Fibroblast of lung (primary cell): ENCODE data around the gene FHAD1. TPM values are rescaled to one million over a fixed set of nuclear protein-coding genes. Genes with fewer than 3 reads are reported as not detected.

ENCODE experiments used
- DNase-seq, 2 donors: peaks; one replicate each; pipeline versions ENCODE4 v3.0.0 to v3.0.0-alpha.2; 2010; ENCODE audit warnings: low read depth in 2 of 2
- H2AFZ ChIP-seq: 2 replicates; pipeline ENCODE4 v1.5.1; 2012; ENCODE audit warnings: low read length, control low read depth, inconsistent platforms
- H3K27ac ChIP-seq: 2 replicates; pipeline ENCODE4 v1.5.1; 2011; ENCODE audit warnings: low read length, control low read depth; ENCODE audit not compliant: insufficient read depth
- H3K27me3 ChIP-seq: 2 replicates; pipeline ENCODE4 v1.5.1; 2011; ENCODE audit warnings: mild to moderate bottlenecking, low read length; ENCODE audit not compliant: control insufficient read depth, insufficient read depth
- H3K36me3 ChIP-seq: 2 replicates; pipeline ENCODE4 v1.5.1; 2011; ENCODE audit warnings: low read length; ENCODE audit not compliant: control insufficient read depth, insufficient read depth
- H3K4me1 ChIP-seq: 2 replicates; pipeline ENCODE4 v1.5.1; 2011; ENCODE audit warnings: low read length; ENCODE audit not compliant: control insufficient read depth, insufficient read depth; ENCODE audit errors: extremely low read depth
- H3K4me2 ChIP-seq: 2 replicates; pipeline ENCODE4 v1.5.1; 2011; ENCODE audit warnings: low read length, control low read depth; ENCODE audit not compliant: insufficient read depth; ENCODE audit errors: extremely low read depth
- H3K4me3 ChIP-seq, 4 experiments: fragments of 200-600 bp in 1 of 4; sonication (generic) in 1 of 4; replicated peaks in 1 of 4; 2 replicates each; pipeline ENCODE4 v1.5.1; 2011 to 2016; ENCODE audit warnings: low read length in 4 of 4, low read depth in 3 of 4, mild to moderate bottlenecking in 3 of 4, control low read depth in 2 of 4, inconsistent platforms in 1 of 4, mixed read lengths in 1 of 4; ENCODE audit not compliant: insufficient read depth in 1 of 4; ENCODE audit errors: control extremely low read depth in 1 of 4
- H3K79me2 ChIP-seq: 2 replicates; pipeline ENCODE4 v1.5.1; 2012; ENCODE audit warnings: mild to moderate bottlenecking, low read length, inconsistent platforms; ENCODE audit not compliant: control insufficient read depth, insufficient read depth
- H3K9ac ChIP-seq: 2 replicates; pipeline ENCODE4 v1.5.1; 2011; ENCODE audit warnings: mild to moderate bottlenecking, low read length, control low read depth; ENCODE audit not compliant: insufficient read depth
- H3K9me3 ChIP-seq: 2 replicates; pipeline ENCODE4 v1.5.1; 2012; ENCODE audit warnings: low read depth, low read length; ENCODE audit not compliant: control insufficient read depth, insufficient read depth
- H4K20me1 ChIP-seq: 2 replicates; pipeline ENCODE4 v1.5.1; 2011; ENCODE audit warnings: low read length; ENCODE audit not compliant: control insufficient read depth, insufficient read depth; ENCODE audit errors: extremely low read depth
- EZH2 ChIP-seq: IDR thresholded peaks from 2 replicates; pipeline ENCODE4 v1.5.1; 2012; ENCODE audit warnings: low read length, control low read depth, mild to moderate bottlenecking; ENCODE audit errors: missing control alignments
- polyA plus RNA-seq, 2 donors: library from polyadenylated mRNA; depleted of rRNA in 1 of 2; stranded (reverse) in 1 of 2; unstranded in 1 of 2; fragments of >200 nt; gene quantifications; 2 replicates each; pipeline ENCODE4 v1.2.1, GENCODE V29; 2011 to 2012; ENCODE audit warnings: missing spikeins in 1 of 2
- total RNA-seq: library from RNA; depleted of rRNA; stranded (reverse); fragments of >200 nt; gene quantifications from 2 replicates; pipeline ENCODE4 v1.2.1, GENCODE V29; 2014
- TF ChIP-seq, protein P1 (sequence below), 2 donors: IDR thresholded peaks in 1 of 2; conservative IDR thresholded peaks in 1 of 2; 1 replicate in 1 of 2; 2 replicates in 1 of 2; pipeline ENCODE4 v1.5.1; 2011 to 2012; ENCODE audit warnings: low read length in 2 of 2, control low read depth in 1 of 2, inconsistent platforms in 1 of 2, low read depth in 1 of 2, mild to moderate bottlenecking in 1 of 2

Gene FHAD1
- total and polyA plus RNA-seq, 2 donors (not counting 1 experiment from before 2014, with no cell fraction given): 0.09 to 0.66 TPM

DNA sequence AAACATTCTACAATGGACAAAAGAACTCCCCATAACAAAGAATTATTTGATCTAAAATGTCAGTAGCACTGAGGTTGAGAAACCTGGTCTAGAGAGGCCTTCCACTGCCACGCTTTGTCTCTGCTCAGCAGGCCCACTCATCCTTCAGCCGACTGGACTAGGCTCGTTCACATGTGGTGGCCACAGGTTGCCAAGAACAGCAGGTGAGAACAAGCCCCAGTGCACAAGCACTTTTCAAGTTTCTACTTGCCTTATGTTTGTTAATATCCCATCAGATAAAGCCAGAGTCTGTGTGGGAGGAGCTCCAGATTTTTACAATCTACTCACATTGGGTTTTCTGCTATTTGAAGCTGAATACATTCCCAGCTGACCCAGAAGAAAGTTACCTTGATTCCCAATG, 153.6 kb downstream of the FHAD1 start:
- H3K27me3 ChIP-seq: peaks cover 2% of the 10 kb centered on the region
- H3K4me1 ChIP-seq: no peaks in the 10 kb centered on the region
- no peak overlapping the region for H3K9ac ChIP-seq
- no peaks in the 10 kb centered on the region for H4K20me1 ChIP-seq
- H2AFZ ChIP-seq: no peak overlapping the region
- no peaks in the 10 kb centered on the region for H3K79me2 ChIP-seq
- DNase-seq: no peak
- H3K4me3 ChIP-seq: no peak overlapping the region
- no peak overlapping the region for H3K27ac ChIP-seq
- no peaks in the 10 kb centered on the region for H3K36me3 ChIP-seq
- TF ChIP-seq EZH2: no peak
- TF ChIP-seq, protein P1, sequence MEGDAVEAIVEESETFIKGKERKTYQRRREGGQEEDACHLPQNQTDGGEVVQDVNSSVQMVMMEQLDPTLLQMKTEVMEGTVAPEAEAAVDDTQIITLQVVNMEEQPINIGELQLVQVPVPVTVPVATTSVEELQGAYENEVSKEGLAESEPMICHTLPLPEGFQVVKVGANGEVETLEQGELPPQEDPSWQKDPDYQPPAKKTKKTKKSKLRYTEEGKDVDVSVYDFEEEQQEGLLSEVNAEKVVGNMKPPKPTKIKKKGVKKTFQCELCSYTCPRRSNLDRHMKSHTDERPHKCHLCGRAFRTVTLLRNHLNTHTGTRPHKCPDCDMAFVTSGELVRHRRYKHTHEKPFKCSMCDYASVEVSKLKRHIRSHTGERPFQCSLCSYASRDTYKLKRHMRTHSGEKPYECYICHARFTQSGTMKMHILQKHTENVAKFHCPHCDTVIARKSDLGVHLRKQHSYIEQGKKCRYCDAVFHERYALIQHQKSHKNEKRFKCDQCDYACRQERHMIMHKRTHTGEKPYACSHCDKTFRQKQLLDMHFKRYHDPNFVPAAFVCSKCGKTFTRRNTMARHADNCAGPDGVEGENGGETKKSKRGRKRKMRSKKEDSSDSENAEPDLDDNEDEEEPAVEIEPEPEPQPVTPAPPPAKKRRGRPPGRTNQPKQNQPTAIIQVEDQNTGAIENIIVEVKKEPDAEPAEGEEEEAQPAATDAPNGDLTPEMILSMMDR (conservative IDR thresholded peaks at IDR 0.05 in 1 of 2, IDR thresholded peaks at IDR 0.05 in 1 of 2; ENCODE audit: low read depth in 1 of 2, low read length in 2 of 2): no peak
- no peaks in the 10 kb centered on the region for H3K9me3 ChIP-seq
- no peak overlapping the region for H3K4me2 ChIP-seq

DNA sequence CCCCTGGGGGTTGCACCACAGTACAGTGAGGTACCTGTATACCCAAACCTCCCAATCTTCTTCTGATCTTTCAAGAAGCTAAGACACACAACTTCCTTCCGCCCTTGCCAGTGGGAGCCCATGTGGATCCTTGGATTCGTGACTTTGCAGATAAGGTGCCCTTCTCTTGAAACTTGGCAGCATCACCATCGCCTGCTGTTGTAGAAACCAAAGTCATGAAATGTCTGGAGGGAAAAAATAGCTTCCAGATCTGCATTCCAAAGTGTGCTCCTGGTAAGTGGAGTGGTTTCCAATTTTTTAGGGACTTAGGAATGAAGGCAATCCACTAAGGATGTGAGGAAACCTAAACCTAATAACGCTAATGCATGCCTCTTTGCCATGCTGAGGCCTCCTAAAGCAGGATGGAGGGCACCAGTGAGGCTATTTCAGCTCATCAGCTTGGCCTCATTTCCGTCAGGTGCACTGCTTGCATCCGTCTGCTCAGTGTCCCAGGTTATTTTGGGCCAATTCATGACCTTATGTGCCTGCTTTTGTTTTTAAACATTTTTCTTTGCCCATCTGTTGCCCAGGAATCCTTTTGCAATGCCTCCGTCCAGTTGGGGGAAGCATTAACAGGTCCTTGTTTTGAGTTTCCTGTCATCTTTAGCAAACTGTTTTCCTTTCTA, 154.5 kb downstream of the FHAD1 start:
- no peak for DNase-seq
- Histone ChIP-seq H3K36me3 (no peaks in the 10 kb centered on the region), H3K4me2 (no peak overlapping the region), H3K9ac (no peak overlapping the region), H3K9me3 (no peaks in the 10 kb centered on the region), H3K27me3 (peaks cover 2% of the 10 kb centered on the region), H3K4me3 (no peak overlapping the region), H3K4me1 (no peaks in the 10 kb centered on the region), H2AFZ (no peak overlapping the region), H4K20me1 (no peaks in the 10 kb centered on the region), H3K79me2 (no peaks in the 10 kb centered on the region), H3K27ac (no peak overlapping the region)
- no peak for TF ChIP-seq EZH2
- TF ChIP-seq, protein P1 (conservative IDR thresholded peaks at IDR 0.05 in 1 of 2, IDR thresholded peaks at IDR 0.05 in 1 of 2; ENCODE audit: low read depth in 1 of 2, low read length in 2 of 2): no peak

DNA sequence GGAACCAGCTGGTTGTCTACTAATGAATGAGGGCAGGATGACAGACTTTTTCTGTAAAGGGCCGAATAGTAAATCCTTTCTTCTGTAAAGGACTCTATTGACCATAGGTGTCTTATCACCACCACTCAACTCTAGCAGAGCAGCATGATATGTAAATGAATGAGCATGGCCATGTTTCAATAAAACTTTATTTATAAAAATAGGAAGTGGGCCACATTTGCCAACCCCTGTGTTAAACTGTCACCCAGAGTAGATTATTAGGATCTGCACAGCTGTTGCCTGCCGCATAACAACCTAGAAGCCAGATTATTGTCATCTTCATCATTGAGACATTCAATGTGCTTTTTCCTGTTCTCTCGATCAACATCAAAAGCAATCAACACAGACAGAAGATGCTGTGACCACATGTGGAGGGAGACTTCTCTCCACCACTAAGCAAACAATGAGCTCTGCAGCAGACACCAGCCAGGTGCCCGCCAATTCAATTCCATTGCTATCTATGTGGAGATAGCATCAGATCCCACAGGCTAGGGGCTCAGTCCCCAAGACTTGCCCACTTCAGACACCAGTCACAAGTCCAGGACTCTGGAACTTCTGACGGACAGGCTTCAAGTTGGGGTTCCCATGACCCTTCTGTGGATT, 155.9 kb downstream of the FHAD1 start:
- no peak overlapping the region for H3K4me3 ChIP-seq
- H3K9ac ChIP-seq: no peak overlapping the region
- H3K4me1 ChIP-seq: peaks cover 3% of the 10 kb centered on the region
- no peak overlapping the region for H3K27ac ChIP-seq
- no peak for DNase-seq
- no peaks in the 10 kb centered on the region for H4K20me1 ChIP-seq
- H3K4me2 ChIP-seq: no peak overlapping the region
- H3K79me2 ChIP-seq: no peaks in the 10 kb centered on the region
- no peaks in the 10 kb centered on the region for H3K36me3 ChIP-seq
- peaks cover 2% of the 10 kb centered on the region for H3K27me3 ChIP-seq
- no peak for TF ChIP-seq EZH2
- TF ChIP-seq, protein P1 (conservative IDR thresholded peaks at IDR 0.05 in 1 of 2, IDR thresholded peaks at IDR 0.05 in 1 of 2; ENCODE audit: low read depth in 1 of 2, low read length in 2 of 2): no peak
- H3K9me3 ChIP-seq: no peaks in the 10 kb centered on the region
- no peak overlapping the region for H2AFZ ChIP-seq
